Measurements from ENCODE around the gene RAB40B. TPM values are rescaled to one million over a fixed set of nuclear protein-coding genes. Genes with fewer than 3 reads are reported as not detected.

RAB40B gene
- total RNA-seq, 2 donors from 2014 or later: 23.8 to 34.9 TPM

- no peaks in the 10 kb centered on the region for H3K4me1 ChIP-seq (replicated peaks)
- no peaks in the 10 kb centered on the region for H3K36me3 ChIP-seq
- no peaks in the 10 kb centered on the region for H3K9me3 ChIP-seq
- 78% methylated on average over 28 of the region's 30 CpGs for WGBS
- H3K4me3 ChIP-seq: no peak overlapping the region
- H3K27ac ChIP-seq: peak overlapping the region; percentile 71 to 77
- intact Hi-C loops (cut with DNase I): no loop called here
- TF ChIP-seq, protein P1, sequence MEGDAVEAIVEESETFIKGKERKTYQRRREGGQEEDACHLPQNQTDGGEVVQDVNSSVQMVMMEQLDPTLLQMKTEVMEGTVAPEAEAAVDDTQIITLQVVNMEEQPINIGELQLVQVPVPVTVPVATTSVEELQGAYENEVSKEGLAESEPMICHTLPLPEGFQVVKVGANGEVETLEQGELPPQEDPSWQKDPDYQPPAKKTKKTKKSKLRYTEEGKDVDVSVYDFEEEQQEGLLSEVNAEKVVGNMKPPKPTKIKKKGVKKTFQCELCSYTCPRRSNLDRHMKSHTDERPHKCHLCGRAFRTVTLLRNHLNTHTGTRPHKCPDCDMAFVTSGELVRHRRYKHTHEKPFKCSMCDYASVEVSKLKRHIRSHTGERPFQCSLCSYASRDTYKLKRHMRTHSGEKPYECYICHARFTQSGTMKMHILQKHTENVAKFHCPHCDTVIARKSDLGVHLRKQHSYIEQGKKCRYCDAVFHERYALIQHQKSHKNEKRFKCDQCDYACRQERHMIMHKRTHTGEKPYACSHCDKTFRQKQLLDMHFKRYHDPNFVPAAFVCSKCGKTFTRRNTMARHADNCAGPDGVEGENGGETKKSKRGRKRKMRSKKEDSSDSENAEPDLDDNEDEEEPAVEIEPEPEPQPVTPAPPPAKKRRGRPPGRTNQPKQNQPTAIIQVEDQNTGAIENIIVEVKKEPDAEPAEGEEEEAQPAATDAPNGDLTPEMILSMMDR (IDR thresholded peaks at IDR 0.05): no peak
- TF ChIP-seq POLR2A (IDR thresholded peaks at IDR 0.05) (no peak), POLR2AphosphoS5 (IDR thresholded peaks at IDR 0.05) (no peak)
- DNase-seq (ENCODE audit: low spot score): no peak
- no peaks in the 10 kb centered on the region for H3K27me3 ChIP-seq (replicated peaks; ENCODE audit: insufficient read depth)
These were observed 44.6 kb downstream of the RAB40B start for GRCh38 chr17:82653651-82654528.

DNA sequence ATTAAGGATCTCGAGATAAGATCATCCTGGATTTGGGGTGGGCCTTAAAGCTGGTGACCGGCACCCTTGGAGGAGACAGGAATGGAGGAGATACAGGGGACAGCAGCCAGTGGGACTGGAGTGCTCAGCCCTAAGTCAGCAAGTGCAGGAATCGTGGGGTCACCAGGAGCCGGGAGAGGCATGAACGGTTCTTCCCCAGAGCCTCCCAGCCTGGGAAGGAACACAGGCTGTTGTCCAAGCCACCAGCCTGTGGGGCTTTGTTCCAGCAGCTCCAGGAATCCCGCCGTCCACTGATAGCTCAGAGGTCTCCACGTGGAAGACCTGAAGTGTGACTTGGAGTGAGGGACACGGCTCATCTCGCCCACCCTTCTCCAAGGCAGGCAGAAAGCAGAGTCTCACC lies 47.8 kb downstream of the RAB40B start:
- no peak for DNase-seq (ENCODE audit: low spot score)
- Histone ChIP-seq H3K36me3 (no peaks in the 10 kb centered on the region), H3K27me3 (replicated peaks; ENCODE audit: insufficient read depth) (no peaks in the 10 kb centered on the region), H3K4me3 (no peak overlapping the region), H3K27ac (no peak overlapping the region), H3K4me1 (replicated peaks) (no peaks in the 10 kb centered on the region), H3K9me3 (no peaks in the 10 kb centered on the region)
- TF ChIP-seq POLR2A (IDR thresholded peaks at IDR 0.05) (no peak), POLR2AphosphoS5 (IDR thresholded peaks at IDR 0.05) (no peak)
- TF ChIP-seq, protein P1 (IDR thresholded peaks at IDR 0.05): no peak
- 78% methylated on average over 10 of the region's 10 CpGs for WGBS
- intact Hi-C loops (cut with DNase I): no loop called here

GRCh38 chr17:82649501-82650261 lies 48.8 kb downstream of the RAB40B start:
- WGBS: 83% methylated on average over 22 of the region's 22 CpGs
- TF ChIP-seq, protein P1 (IDR thresholded peaks at IDR 0.05): no peak
- no peaks in the 10 kb centered on the region for H3K4me1 ChIP-seq (replicated peaks)
- intact Hi-C loops (cut with DNase I): loop anchor here (2.0 to 5.0 kb wide), 2 partner anchors 49 to 103 kb away; partner anchors contain the start of genes RAB40B and TBCD
- no peak overlapping the region for H3K4me3 ChIP-seq
- no peaks in the 10 kb centered on the region for H3K36me3 ChIP-seq
- DNase-seq (ENCODE audit: low spot score): no peak
- peak overlapping the region in 1 of 2 donors; percentile 75 for H3K27ac ChIP-seq
- no peaks in the 10 kb centered on the region for H3K27me3 ChIP-seq (replicated peaks; ENCODE audit: insufficient read depth)
- H3K9me3 ChIP-seq: no peaks in the 10 kb centered on the region

DNA sequence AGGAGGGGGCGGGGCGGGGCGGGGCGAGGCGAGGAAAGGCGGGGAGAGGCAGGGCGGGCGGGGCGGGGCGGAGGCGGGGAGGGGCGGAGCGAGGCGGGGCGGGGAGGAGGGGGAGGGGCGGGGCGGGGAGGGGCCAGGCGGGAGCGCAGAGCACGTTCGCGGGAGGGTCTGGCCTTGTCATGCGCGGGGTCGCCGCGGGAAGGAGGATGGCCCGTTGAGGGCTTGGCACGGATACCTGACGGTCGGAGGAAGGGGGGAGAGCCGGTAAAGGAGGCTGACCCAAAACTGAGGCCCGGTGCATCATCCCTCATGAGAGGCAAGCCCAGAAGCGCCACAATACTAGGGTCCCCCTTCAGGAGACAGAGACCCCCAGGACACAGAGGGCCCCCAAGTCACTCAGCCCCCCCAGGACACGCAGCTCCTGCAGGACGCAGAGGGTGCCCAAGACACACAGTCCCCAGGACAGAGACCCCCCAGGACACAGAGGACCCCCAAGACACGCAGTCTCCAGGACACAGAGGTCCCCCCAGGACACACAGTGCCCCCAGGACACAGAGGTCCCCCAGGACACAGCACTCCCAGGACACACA lies 49.7 kb downstream of the RAB40B start:
- TF ChIP-seq, protein P1 (IDR thresholded peaks at IDR 0.05): no peak
- TF ChIP-seq POLR2AphosphoS5 (IDR thresholded peaks at IDR 0.05) (no peak), POLR2A (IDR thresholded peaks at IDR 0.05) (no peak)

More for the DNA sequence above, 49.7 kb downstream of the RAB40B start:
- no peaks in the 10 kb centered on the region for H3K27me3 ChIP-seq (replicated peaks; ENCODE audit: insufficient read depth)
- H3K4me3 ChIP-seq: peak overlapping the region; percentile 28 to 29
- intact Hi-C loops (cut with DNase I): loop anchor here (2.0 to 5.0 kb wide), 2 partner anchors 50 to 103 kb away; partner anchors contain the start of genes RAB40B and TBCD
- WGBS: 15% methylated on average over 20 of the region's 37 CpGs
- peak overlapping the region; percentile 75 to 79 for H3K27ac ChIP-seq
- no peaks in the 10 kb centered on the region for H3K4me1 ChIP-seq (replicated peaks)
- no peaks in the 10 kb centered on the region for H3K36me3 ChIP-seq
- no peaks in the 10 kb centered on the region for H3K9me3 ChIP-seq
- DNase-seq (ENCODE audit: low spot score): peak; percentile 49

All from prostate gland (tissue), 2 donors.